GM23248 (cell line): ENCODE results near the gene FGFR2. TPM values are rescaled to one million over a fixed set of nuclear protein-coding genes. Genes with fewer than 3 reads are reported as not detected.

ENCODE experiments used
- DNase-seq: peaks from one replicate; pipeline ENCODE4 v3.0.0-alpha.2; 2015
- H2AFZ ChIP-seq: fragments of 200-600 bp; sonication (generic); 2 replicates; pipeline ENCODE4 v1.6.1; 2016; ENCODE audit warnings: antibody characterized with exemption
- H3F3A ChIP-seq: fragments of 200-600 bp; sonication (generic); 2 replicates; pipeline ENCODE4 v1.6.1; 2016; ENCODE audit warnings: mild to moderate bottlenecking, antibody characterized with exemption, mixed run types; ENCODE audit not compliant: insufficient read depth
- H3K27ac ChIP-seq: fragments of 200-600 bp; sonication (generic); 2 replicates; pipeline ENCODE4 v1.5.1; 2016; ENCODE audit warnings: mild to moderate bottlenecking
- H3K27me3 ChIP-seq: fragments of 200-600 bp; sonication (generic); replicated peaks from 2 replicates; pipeline ENCODE4 v1.6.1; 2016; ENCODE audit warnings: mild to moderate bottlenecking; ENCODE audit not compliant: insufficient read depth
- H3K36me3 ChIP-seq: fragments of 200-600 bp; sonication (generic); 2 replicates; pipeline ENCODE4 v1.6.1; 2016; ENCODE audit warnings: low read depth, mild to moderate bottlenecking
- H3K4me1 ChIP-seq: fragments of 200-600 bp; sonication (generic); 2 replicates; pipeline ENCODE4 v1.6.1; 2016; ENCODE audit warnings: mild to moderate bottlenecking; ENCODE audit not compliant: insufficient read depth
- H3K4me2 ChIP-seq: fragments of 200-600 bp; sonication (generic); one replicate; pipeline ENCODE4 v1.6.1; 2016; ENCODE audit warnings: mild to moderate bottlenecking; ENCODE audit not compliant: unreplicated experiment
- H3K4me3 ChIP-seq: fragments of 200-600 bp; sonication (generic); 2 replicates; pipeline ENCODE4 v1.5.1; 2016; ENCODE audit warnings: mild to moderate bottlenecking
- H3K79me2 ChIP-seq: fragments of 200-600 bp; sonication (generic); 2 replicates; pipeline ENCODE4 v1.6.1; 2016; ENCODE audit warnings: mild to moderate bottlenecking; ENCODE audit not compliant: insufficient read depth
- H3K9ac ChIP-seq: fragments of 200-600 bp; sonication (generic); 2 replicates; pipeline ENCODE4 v1.6.1; 2016; ENCODE audit warnings: mild to moderate bottlenecking
- H3K9me2 ChIP-seq: fragments of 200-600 bp; sonication (generic); 2 replicates; pipeline ENCODE4 v1.6.1; 2016; ENCODE audit warnings: mixed run types, mild to moderate bottlenecking, moderate library complexity; ENCODE audit not compliant: insufficient read depth
- H3K9me3 ChIP-seq: fragments of 200-600 bp; sonication (generic); one replicate; pipeline ENCODE4 v1.6.1; 2017; ENCODE audit warnings: low read depth
- H4K20me1 ChIP-seq: fragments of 200-600 bp; sonication (generic); 2 replicates; pipeline ENCODE4 v1.6.0; 2016; ENCODE audit not compliant: insufficient read depth
- EZH2 ChIP-seq: fragments of 200-600 bp; sonication (generic); IDR thresholded peaks from 2 replicates; pipeline ENCODE4 v1.6.1; 2018; ENCODE audit warnings: antibody characterized with exemption, mild to moderate bottlenecking; ENCODE audit not compliant: insufficient read depth, poor library complexity, severe bottlenecking
- EZH2phosphoT487 ChIP-seq: fragments of 200-600 bp; sonication (generic); IDR thresholded peaks from 2 replicates; pipeline ENCODE4 v1.6.1; 2018; ENCODE audit warnings: antibody characterized with exemption, moderate library complexity, mild to moderate bottlenecking, low read depth; ENCODE audit not compliant: insufficient read depth
- WGBS, 2 experiments: methylation state at CpG; one replicate each; pipeline ENCODE4 v1.1.6; 2015 to 2017; ENCODE audit warnings: low lambda C conversion rate in 2 of 2, low coverage in 1 of 2; ENCODE audit errors: missing lambda C conversion rate in 2 of 2; 5-methylcytosine and 5-hydroxymethylcytosine counted together
- in situ Hi-C: fragments of 300-500 bp; cut with MboI; formaldehyde crosslinking; loops from 2 replicates; pipeline ENCODE4 v1.15.0; 2020
- polyA plus RNA-seq: library from polyadenylated mRNA; unstranded; fragments of >200 nt; fragmentation: Nextera tagmentation; extraction: Ambion mirVana; gene quantifications from 2 replicates; pipeline ENCODE4 v1.2.1, GENCODE V29; 2016
- total RNA-seq: library from RNA; depleted of rRNA; stranded (reverse); fragments of >200 nt; shearing (Covaris generic); gene quantifications from 2 replicates; pipeline ENCODE4 v1.2.3, GENCODE V29; 2014

FGFR2 gene
- total and polyA plus RNA-seq, 2 experiments from 2014 or later: 0.15 TPM; not detected in 1

DNA sequence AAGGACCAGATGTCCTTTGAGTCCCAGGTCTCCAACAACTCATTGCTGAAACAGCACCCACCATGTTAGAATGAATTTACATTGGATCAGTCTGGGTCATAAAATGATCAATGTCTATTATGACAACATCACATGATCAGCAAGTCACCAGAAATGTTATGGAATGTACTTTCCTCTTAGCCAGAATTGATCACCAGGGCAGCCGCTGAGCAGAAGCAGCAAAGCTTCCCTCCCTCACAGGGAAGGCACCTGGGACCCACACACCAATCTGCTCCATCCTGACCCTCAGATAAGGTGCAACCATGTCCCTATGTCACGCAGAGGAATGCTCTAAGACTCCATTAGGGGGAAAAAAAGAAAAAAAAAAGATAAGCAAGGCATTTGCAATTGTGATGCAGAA, 30.0 kb downstream of the FGFR2 start:
- Histone ChIP-seq H4K20me1 (no peaks in the 10 kb centered on the region), H3F3A (no peaks in the 10 kb centered on the region), H3K4me3 (no peak overlapping the region), H3K36me3 (no peaks in the 10 kb centered on the region), H3K9me2 (no peaks in the 10 kb centered on the region), H3K79me2 (no peaks in the 10 kb centered on the region), H3K9me3 (no peaks in the 10 kb centered on the region), H2AFZ (no peak overlapping the region), H3K27ac (no peak overlapping the region), H3K4me1 (no peaks in the 10 kb centered on the region), H3K9ac (no peak overlapping the region), H3K27me3 (no peaks in the 10 kb centered on the region), H3K4me2 (no peak overlapping the region)
- no peak for DNase-seq
- in situ Hi-C loops: no loop called here
- TF ChIP-seq EZH2: no peak
- no peak for TF ChIP-seq EZH2phosphoT487
- WGBS, 2 experiments: 43 to 55% methylated on average over 2 of the region's 2 CpGs

DNA sequence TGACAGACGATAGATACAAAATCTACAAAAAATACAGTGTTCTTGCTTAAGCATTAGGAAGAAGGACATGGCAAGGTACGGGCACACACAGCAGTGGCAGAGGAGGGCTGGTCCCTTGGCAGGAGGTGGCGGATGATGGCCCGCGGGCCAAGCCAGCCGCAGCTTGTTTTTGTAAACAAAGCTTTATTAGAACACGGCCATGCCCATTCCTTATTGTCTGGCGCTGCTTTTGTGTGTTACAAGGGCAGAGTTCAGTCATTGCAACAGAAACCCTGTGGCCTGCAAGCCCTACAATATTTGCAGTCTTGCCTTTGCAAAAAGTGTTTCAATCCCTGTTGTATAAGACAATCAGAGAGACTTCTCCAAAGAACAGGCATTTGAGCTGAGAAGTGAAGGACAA, 30.7 kb downstream of the FGFR2 start:
- WGBS, 2 experiments: 65 to 68% methylated on average over 8 of the region's 8 CpGs
- Histone ChIP-seq H3K9ac (no peak overlapping the region), H3K27me3 (no peaks in the 10 kb centered on the region), H3K9me2 (no peaks in the 10 kb centered on the region), H3F3A (no peaks in the 10 kb centered on the region), H3K36me3 (no peaks in the 10 kb centered on the region), H3K79me2 (no peaks in the 10 kb centered on the region), H3K4me2 (no peak overlapping the region), H3K4me1 (no peaks in the 10 kb centered on the region), H3K27ac (no peak overlapping the region), H3K9me3 (no peaks in the 10 kb centered on the region), H4K20me1 (no peaks in the 10 kb centered on the region), H2AFZ (no peak overlapping the region), H3K4me3 (no peak overlapping the region)
- DNase-seq: no peak
- no peak for TF ChIP-seq EZH2phosphoT487
- TF ChIP-seq EZH2: no peak
- in situ Hi-C loops: no loop called here

- in situ Hi-C loops: no loop called here
- H3K79me2 ChIP-seq: no peaks in the 10 kb centered on the region
Observed at GRCh38 chr10:121566755-121567154, 31.5 kb downstream of the FGFR2 start.

DNA sequence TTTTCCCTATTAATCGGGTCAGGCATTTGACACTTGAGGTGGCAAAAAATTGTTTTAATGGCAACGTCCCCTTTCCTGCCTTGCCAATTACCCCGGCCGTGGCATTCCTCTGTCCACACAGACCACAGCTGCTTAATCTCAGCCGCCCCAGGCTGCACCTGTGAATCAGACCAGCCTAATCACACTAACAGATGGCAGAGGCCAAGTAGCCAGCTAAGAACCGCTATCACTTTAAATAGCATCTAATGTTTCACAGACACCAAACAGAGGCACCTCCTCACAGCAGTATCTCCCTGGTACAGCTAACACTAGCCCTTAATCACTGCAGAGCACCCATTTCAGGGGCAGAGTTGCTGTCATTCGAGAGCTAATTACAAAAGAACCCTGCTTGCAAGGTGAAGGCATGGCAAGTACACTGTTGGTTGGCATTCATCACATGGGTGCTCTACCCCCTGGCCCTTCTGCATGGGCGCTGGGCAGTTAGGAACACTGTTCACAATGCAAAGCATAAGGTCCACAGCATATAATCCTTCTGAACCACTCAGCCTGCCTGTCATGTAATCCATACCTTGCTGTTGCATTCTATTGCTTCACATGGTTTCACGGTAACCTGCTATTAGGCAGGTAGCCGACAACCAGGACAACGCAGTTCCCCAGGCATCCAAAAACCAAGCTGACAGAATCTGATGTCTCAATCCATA, 38.8 kb downstream of the FGFR2 start:
- Histone ChIP-seq H2AFZ (no peak overlapping the region), H3K9me3 (no peaks in the 10 kb centered on the region), H3K9me2 (no peaks in the 10 kb centered on the region), H4K20me1 (no peaks in the 10 kb centered on the region), H3K4me2 (no peak overlapping the region), H3K9ac (no peak overlapping the region), H3K4me1 (no peaks in the 10 kb centered on the region), H3K27ac (no peak overlapping the region), H3K27me3 (no peaks in the 10 kb centered on the region), H3K36me3 (no peaks in the 10 kb centered on the region), H3K4me3 (no peak overlapping the region), H3K79me2 (no peaks in the 10 kb centered on the region), H3F3A (no peaks in the 10 kb centered on the region)
- in situ Hi-C loops: no loop called here
- WGBS, 2 experiments: 52 to 54% methylated on average over 11 of the region's 11 CpGs
- TF ChIP-seq EZH2 (no peak), EZH2phosphoT487 (no peak)
- DNase-seq: no peak

More at GRCh38 chr10:121566755-121567154, 31.5 kb downstream of the FGFR2 start:
- Histone ChIP-seq H3K4me2 (no peak overlapping the region), H2AFZ (no peak overlapping the region), H3K36me3 (no peaks in the 10 kb centered on the region), H3F3A (no peaks in the 10 kb centered on the region), H3K9me3 (no peaks in the 10 kb centered on the region), H3K4me1 (no peaks in the 10 kb centered on the region), H4K20me1 (no peaks in the 10 kb centered on the region), H3K9ac (no peak overlapping the region), H3K9me2 (no peaks in the 10 kb centered on the region), H3K27ac (no peak overlapping the region), H3K4me3 (no peak overlapping the region), H3K27me3 (no peaks in the 10 kb centered on the region)
- TF ChIP-seq EZH2phosphoT487: no peak
- TF ChIP-seq EZH2: no peak
- DNase-seq: no peak
- WGBS, 2 experiments: 33 to 44% methylated on average over 6 of the region's 6 CpGs
